ENCODE measurements around the gene MFNG. TPM values are rescaled to one million over a fixed set of nuclear protein-coding genes. Genes with fewer than 3 reads are reported as not detected.

Gene MFNG
- polyA plus RNA-seq, 1 experiment: not detected

GRCh38 chr22:37460684-37461083 lies 25.5 kb downstream of the MFNG start:
- CTCF ChIA-PET: no interaction called here
- H3K27me3 ChIP-seq (ENCODE audit: control insufficient read depth, insufficient read depth, low read length): peaks cover under 1% of the 10 kb centered on the region
- H3K4me3 ChIP-seq (ENCODE audit: low read depth, low read length): no peak overlapping the region
- no peaks in the 10 kb centered on the region for H3K36me3 ChIP-seq (ENCODE audit: control insufficient read depth, insufficient read depth, low read length)
- no peak for DNase-seq (ENCODE audit: low read depth)
- no peak for TF ChIP-seq CTCF (IDR thresholded peaks at IDR 0.05; ENCODE audit: insufficient read depth, low read depth, low read length)
- POLR2A ChIA-PET: no interaction called here

GRCh38 chr22:37459206-37459605 lies 27.0 kb downstream of the MFNG start:
- DNase-seq (ENCODE audit: low read depth): no peak
- CTCF ChIA-PET: interaction anchor here (1.4 to 6.5 kb wide), 9 partner anchors 10 to 199 kb away, joined by 3 to 223 read pairs (median 10); partner anchors contain the start of gene MFNG
- TF ChIP-seq CTCF (IDR thresholded peaks at IDR 0.05; ENCODE audit: insufficient read depth, low read depth, low read length): no peak
- POLR2A ChIA-PET: no interaction called here
- Histone ChIP-seq H3K4me3 (ENCODE audit: low read depth, low read length) (no peak overlapping the region), H3K36me3 (ENCODE audit: control insufficient read depth, insufficient read depth, low read length) (no peaks in the 10 kb centered on the region), H3K27me3 (ENCODE audit: control insufficient read depth, insufficient read depth, low read length) (no peaks in the 10 kb centered on the region; the same call in none of the 2 replicates)

GRCh38 chr22:37457093-37457893 lies 28.9 kb downstream of the MFNG start:
- Histone ChIP-seq H3K36me3 (ENCODE audit: control insufficient read depth, insufficient read depth, low read length) (no peaks in the 10 kb centered on the region), H3K4me3 (ENCODE audit: low read depth, low read length) (no peak overlapping the region), H3K27me3 (ENCODE audit: control insufficient read depth, insufficient read depth, low read length) (no peaks in the 10 kb centered on the region; the same call in 1 of the 2 replicates)
- POLR2A ChIA-PET: no interaction called here
- CTCF ChIA-PET: interaction anchor here (0.7 to 6.5 kb wide), 24 partner anchors 8 to 201 kb away, joined by 3 to 223 read pairs (median 4); partner anchors contain the start of gene MFNG
- TF ChIP-seq CTCF (IDR thresholded peaks at IDR 0.05; ENCODE audit: insufficient read depth, low read depth, low read length): peak; percentile 94
- no peak for DNase-seq (ENCODE audit: low read depth)

- CTCF ChIA-PET: interaction anchor here (0.6 to 6.5 kb wide), 15 partner anchors 9 to 228 kb away, joined by 3 to 223 read pairs (median 5); no protein-coding TSS in a partner anchor
- POLR2A ChIA-PET: no interaction called here
- DNase-seq (ENCODE audit: low read depth): no peak
- Histone ChIP-seq H3K27me3 (ENCODE audit: control insufficient read depth, insufficient read depth, low read length) (no peaks in the 10 kb centered on the region), H3K36me3 (ENCODE audit: control insufficient read depth, insufficient read depth, low read length) (no peaks in the 10 kb centered on the region), H3K4me3 (ENCODE audit: low read depth, low read length) (no peak overlapping the region)
- TF ChIP-seq CTCF (IDR thresholded peaks at IDR 0.05; ENCODE audit: insufficient read depth, low read depth, low read length): no peak
Observed at GRCh38 chr22:37456346-37456745, 29.8 kb downstream of the MFNG start.

- no peak for TF ChIP-seq CTCF (IDR thresholded peaks at IDR 0.05; ENCODE audit: insufficient read depth, low read depth, low read length)
- no peak overlapping the region for H3K4me3 ChIP-seq (ENCODE audit: low read depth, low read length)
- ChIA-PET POLR2A (no interaction called here), CTCF (interaction anchor here (0.7 to 6.5 kb wide), 15 partner anchors 9 to 227 kb away, joined by 3 to 223 read pairs (median 6); no protein-coding TSS in a partner anchor)
- no peak for DNase-seq (ENCODE audit: low read depth)
- H3K36me3 ChIP-seq (ENCODE audit: control insufficient read depth, insufficient read depth, low read length): no peaks in the 10 kb centered on the region
- H3K27me3 ChIP-seq (ENCODE audit: control insufficient read depth, insufficient read depth, low read length): no peaks in the 10 kb centered on the region
Observed at GRCh38 chr22:37455896-37456295, 30.3 kb downstream of the MFNG start.

Data from BJ (cell line).